Hematopoietic multipotent progenitor cell treated with erythropoietin and hydrocortisone succinate and interleukin-3 and kit ligand, for 4 days (in vitro differentiated cells): ENCODE data around the gene NMNAT2.
A peak's percentile ranks its signal among the peaks of the same experiment; 100 is the strongest.

ENCODE experiments used
- DNase-seq: peaks from one replicate; pipeline ENCODE4 v3.0.0-alpha.2; 2015

The NMNAT2 gene

GRCh38 chr1:183363972-183364371 lies 54.2 kb downstream of the NMNAT2 start:
- peak; percentile 21 for DNase-seq

- no peak for DNase-seq
Observed at GRCh38 chr1:183361081-183361480, 57.1 kb downstream of the NMNAT2 start.

- DNase-seq, result no peak
Observed at GRCh38 chr1:183360473-183360872, 57.7 kb downstream of the NMNAT2 start.

GRCh38 chr1:183356534-183357182 lies 61.5 kb downstream of the NMNAT2 start:
- no peak for DNase-seq

- DNase-seq, result no peak
Observed at GRCh38 chr1:183355797-183356196, 62.4 kb downstream of the NMNAT2 start.

- no peak for DNase-seq
Observed at GRCh38 chr1:183355181-183355580, 63.0 kb downstream of the NMNAT2 start.

- no peak for DNase-seq
Observed at GRCh38 chr1:183353597-183353996, 64.6 kb downstream of the NMNAT2 start.

GRCh38 chr1:183349201-183349711 lies 68.9 kb downstream of the NMNAT2 start:
- DNase-seq, result no peak

GRCh38 chr1:183346276-183346732 lies 71.9 kb downstream of the NMNAT2 start:
- peak; percentile 44 for DNase-seq

GRCh38 chr1:183339556-183340167 lies 78.5 kb downstream of the NMNAT2 start:
- no peak for DNase-seq

- no peak for DNase-seq
Observed at GRCh38 chr1:183331091-183331742, 87.0 kb downstream of the NMNAT2 start.

GRCh38 chr1:183330335-183330734 lies 87.8 kb downstream of the NMNAT2 start:
- DNase-seq, result no peak

- no peak for DNase-seq
Observed at GRCh38 chr1:183328371-183328770, 89.8 kb downstream of the NMNAT2 start.

GRCh38 chr1:183327434-183328290 lies 90.5 kb downstream of the NMNAT2 start:
- DNase-seq, result no peak

GRCh38 chr1:183323849-183324683 lies 94.1 kb downstream of the NMNAT2 start:
- DNase-seq, result no peak

GRCh38 chr1:183319606-183320005 lies 98.6 kb downstream of the NMNAT2 start:
- DNase-seq, result no peak

GRCh38 chr1:183319051-183319450 lies 99.1 kb downstream of the NMNAT2 start:
- no peak for DNase-seq

- DNase-seq, result peak; percentile 8
Observed at GRCh38 chr1:183318433-183318832, 99.7 kb downstream of the NMNAT2 start.

- DNase-seq, result no peak
Observed at GRCh38 chr1:183315991-183316758, 102.0 kb downstream of the NMNAT2 start.

- DNase-seq, result no peak
Observed at GRCh38 chr1:183313063-183313462, 105.1 kb downstream of the NMNAT2 start.
